MM.1S (cell line): ENCODE data around the gene ATP11C.

ENCODE experiments used
- EZH2 ChIP-seq: fragments of 300-600 bp; sonication (generic); optimal IDR thresholded peaks from 2 replicates; pipeline ENCODE3; 2017; ENCODE audit warnings: low read depth, mild to moderate bottlenecking, antibody characterized with exemption, low read length, mixed read lengths
- EZH2phosphoT487 ChIP-seq: fragments of 300-600 bp; sonication (generic); IDR thresholded peaks from 2 replicates; pipeline ENCODE4 v1.6.1; 2018; ENCODE audit warnings: antibody characterized with exemption, low read length
- TF ChIP-seq, protein P1 (sequence below): fragments of 300-600 bp; sonication (generic); IDR thresholded peaks from 2 replicates; pipeline ENCODE4 v1.5.1; 2016; ENCODE audit warnings: antibody characterized with exemption, low read length, mixed read lengths

DNA sequence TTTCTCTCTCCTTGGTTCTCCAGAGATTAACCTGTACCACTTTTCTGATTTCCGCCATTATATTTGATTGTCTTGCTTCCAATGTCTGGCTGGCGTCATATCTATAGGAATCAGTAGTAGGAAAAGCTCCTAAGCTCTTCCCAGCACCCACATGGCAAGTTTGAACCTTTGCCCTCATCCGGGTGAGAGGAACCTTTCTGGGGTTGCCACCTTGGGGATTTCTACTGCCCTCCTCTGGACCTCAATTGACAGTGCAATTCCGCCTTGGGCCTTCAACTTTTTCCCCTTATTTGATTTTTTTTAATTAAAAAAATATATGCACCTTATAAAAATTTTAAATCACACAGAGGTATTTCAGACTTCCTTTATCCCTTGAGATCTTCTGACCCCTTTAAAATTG, 34.4 kb upstream of the ATP11C start:
- no peak for TF ChIP-seq EZH2
- TF ChIP-seq, protein P1, sequence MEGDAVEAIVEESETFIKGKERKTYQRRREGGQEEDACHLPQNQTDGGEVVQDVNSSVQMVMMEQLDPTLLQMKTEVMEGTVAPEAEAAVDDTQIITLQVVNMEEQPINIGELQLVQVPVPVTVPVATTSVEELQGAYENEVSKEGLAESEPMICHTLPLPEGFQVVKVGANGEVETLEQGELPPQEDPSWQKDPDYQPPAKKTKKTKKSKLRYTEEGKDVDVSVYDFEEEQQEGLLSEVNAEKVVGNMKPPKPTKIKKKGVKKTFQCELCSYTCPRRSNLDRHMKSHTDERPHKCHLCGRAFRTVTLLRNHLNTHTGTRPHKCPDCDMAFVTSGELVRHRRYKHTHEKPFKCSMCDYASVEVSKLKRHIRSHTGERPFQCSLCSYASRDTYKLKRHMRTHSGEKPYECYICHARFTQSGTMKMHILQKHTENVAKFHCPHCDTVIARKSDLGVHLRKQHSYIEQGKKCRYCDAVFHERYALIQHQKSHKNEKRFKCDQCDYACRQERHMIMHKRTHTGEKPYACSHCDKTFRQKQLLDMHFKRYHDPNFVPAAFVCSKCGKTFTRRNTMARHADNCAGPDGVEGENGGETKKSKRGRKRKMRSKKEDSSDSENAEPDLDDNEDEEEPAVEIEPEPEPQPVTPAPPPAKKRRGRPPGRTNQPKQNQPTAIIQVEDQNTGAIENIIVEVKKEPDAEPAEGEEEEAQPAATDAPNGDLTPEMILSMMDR: no peak
- no peak for TF ChIP-seq EZH2phosphoT487
